Eye (tissue), 1 donor: Measurements from ENCODE around the gene METTL4.

Source experiments
- DNase-seq: peaks from one replicate; pipeline ENCODE4 v3.0.0-alpha.2; 2015

Gene METTL4, protein sequence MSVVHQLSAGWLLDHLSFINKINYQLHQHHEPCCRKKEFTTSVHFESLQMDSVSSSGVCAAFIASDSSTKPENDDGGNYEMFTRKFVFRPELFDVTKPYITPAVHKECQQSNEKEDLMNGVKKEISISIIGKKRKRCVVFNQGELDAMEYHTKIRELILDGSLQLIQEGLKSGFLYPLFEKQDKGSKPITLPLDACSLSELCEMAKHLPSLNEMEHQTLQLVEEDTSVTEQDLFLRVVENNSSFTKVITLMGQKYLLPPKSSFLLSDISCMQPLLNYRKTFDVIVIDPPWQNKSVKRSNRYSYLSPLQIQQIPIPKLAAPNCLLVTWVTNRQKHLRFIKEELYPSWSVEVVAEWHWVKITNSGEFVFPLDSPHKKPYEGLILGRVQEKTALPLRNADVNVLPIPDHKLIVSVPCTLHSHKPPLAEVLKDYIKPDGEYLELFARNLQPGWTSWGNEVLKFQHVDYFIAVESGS

GRCh38 chr18:2571200-2572170 lies at the start of gene METTL4, which contains the start of gene NDC80:
Gene METTL4 (minus strand): TSS chr18:2571505. CDS start chr18:2567216, 4,289 bp downstream.
Gene NDC80 (plus strand): TSS chr18:2571557. CDS start chr18:2572986, 1,429 bp downstream.
- peak; percentile 97 for DNase-seq

GRCh38 chr18:2618009-2618408 lies 46.7 kb upstream of the METTL4 start:
- DNase-seq: no peak

DNA sequence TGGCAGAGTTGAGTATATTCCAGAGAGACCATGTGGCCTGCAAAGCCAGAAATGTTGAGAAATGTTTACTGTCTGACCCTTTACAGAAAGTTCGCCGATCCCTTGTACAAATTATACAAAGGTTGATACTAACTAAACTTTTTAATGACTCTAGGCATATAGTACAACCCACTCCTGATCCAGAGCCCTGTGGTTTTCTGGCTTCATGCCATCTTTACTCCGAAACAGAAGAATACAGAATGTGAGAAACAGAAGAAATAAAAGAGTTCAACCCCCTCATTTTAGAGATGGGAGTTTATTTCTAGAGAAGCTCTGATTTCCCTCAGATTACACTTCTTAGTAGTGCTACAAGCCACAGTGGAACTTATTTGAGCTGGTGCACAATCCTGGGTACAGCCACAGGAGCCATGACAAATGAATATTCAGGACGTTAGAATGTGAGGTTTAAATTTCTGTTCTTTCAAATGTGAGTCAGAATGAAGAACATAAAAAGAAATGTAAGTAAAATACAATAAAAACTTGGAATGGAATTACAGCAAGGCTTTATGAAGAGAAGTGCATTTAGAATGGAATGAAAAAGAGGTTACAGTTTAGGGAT lies 46.2 kb upstream of the METTL4 start:
- DNase-seq: no peak

DNA sequence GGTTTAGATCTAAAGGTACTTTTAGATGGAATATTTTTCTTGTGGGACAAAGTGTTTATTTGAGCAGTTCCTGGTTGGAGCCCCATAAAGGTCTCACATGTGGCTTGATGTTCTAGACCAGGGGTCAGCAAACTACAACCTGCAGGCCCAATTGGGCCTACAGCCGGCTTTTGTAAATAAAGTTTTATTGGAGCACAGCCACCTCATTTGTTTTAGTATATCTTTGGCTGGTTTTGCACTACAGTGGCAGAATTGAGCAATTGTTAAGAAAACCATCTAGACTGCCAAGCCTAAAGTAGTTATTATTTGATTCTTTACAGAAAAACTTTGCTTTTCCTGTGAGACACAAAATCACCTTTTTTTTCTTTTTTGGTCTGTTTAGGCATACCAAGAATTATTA lies 41.7 kb upstream of the METTL4 start:
- no peak for DNase-seq

- DNase-seq: no peak
Measured at GRCh38 chr18:2610549-2610948, 39.2 kb upstream of the METTL4 start.

DNA sequence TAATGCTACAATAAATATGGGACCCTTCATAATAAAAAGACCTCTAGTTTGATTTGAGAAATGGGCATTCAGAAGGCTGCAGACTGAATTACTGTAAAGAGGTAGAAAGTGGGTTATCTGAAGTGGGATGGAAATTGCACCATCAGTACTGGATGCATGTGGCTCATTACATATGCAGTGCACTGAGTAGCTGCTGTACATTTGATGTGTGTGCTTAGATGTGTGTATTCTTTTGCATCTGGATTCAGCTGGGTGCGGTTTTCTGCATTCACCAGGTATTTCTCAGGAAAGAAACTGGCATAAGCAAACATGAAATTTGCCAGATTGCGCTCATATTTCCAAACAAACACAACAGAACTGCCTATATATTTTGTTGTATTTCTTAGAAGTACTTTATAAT lies 38.3 kb upstream of the METTL4 start:
- no peak for DNase-seq

DNA sequence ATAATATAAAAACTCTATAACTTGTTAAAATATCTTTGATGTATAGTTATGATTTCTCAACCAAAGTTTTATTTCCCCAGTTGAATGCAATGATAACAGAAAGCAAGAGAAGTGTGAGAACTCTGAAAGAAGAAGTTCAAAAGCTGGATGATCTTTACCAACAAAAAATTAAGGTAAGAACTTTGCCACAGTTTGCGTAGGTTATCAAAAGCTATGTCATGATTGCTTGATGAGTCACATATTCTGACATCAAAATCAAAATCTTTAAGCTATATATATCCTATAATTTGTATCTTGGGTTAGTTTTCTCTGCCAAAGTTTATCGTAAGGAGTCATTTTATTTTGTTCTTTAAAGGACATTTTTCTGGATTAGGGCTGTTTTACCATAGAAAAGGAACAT lies 35.0 kb upstream of the METTL4 start:
- DNase-seq: no peak

DNA sequence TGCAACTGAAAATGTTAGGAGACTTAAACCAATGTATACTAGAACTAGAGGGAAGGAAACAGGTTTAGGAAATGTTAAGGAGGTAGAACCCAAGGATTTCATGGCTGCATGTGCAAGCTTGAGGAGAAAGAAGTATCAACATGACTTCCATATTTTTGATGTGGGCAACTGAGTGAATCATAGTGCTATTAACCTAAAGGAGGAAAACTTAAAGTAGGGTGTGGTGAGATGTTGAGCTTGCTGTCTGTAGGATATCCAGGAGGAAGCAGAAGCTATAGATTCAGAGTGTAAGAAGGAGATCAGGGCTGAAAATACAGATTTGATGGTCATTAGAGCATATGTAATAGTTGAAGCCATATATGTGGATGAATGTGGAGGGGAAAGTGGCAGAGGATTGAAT lies 31.5 kb upstream of the METTL4 start:
- DNase-seq: no peak

- DNase-seq: no peak
Measured at GRCh38 chr18:2597639-2598038, 26.3 kb upstream of the METTL4 start.

- no peak for DNase-seq
Measured at GRCh38 chr18:2590303-2590702, 19.0 kb upstream of the METTL4 start.

DNA sequence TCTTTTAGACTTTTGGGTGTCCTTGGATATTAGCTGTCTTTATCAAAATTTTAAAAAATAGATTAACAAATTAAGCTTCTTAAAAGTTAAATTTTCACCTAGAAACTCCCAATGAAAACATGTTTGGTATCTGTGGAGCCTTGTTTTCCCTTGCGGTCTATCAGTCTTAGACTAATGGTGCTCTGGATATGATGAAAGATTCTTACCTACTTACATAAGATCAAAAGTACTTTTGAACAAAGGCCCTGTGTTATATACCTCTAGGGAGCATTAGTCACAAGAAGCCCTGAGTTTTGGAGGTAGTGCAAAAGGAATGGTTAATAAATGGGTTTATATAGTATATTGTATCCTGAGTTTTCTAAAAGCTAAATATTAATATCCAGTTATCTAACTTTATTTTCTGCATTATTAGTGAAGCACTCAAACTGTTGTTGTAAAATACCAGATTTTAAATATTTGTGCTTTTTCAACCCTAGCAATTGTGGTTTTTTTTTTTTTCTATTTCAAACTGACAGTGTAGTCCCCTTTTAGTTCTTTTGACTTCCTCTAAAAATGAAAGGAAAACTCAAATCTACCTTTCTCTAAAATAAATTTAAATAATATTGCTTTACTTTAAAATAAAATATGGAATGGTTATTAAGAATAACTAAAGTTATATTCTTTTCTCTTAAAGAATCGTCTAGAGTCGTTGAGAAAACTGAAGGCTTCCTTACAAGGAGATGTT lies 18.2 kb upstream of the METTL4 start:
- DNase-seq: no peak

DNA sequence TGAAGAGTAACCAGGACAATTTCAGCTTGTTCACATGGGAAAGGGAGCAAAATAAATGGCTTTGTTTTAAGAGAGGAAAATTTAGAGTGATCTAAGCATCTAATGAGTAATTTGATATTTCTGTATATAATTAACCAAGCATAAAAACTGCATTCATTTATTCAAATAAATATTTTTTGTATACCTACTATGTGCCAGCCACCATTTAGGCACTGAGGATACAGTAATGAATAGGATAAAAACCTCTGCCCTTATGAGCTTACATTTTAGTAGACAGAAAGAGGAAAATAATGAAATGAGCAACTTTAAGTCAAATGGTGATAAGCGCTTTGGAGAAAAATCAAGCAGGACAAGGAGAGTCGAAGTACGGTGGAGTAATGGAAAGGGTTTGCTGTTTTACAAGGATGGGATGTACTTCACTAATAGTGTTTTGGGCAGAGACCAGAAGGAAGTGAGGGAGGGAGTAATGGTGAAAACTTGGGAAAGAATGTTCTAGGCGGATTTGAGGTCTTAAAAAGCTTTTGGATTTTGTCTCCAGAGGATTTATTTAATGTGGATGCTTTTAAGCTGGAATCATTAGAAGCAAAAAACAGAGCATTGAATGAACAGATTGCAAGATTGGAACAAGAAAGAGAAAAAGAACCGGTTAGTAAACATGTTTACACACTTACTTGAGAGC lies 17.5 kb upstream of the METTL4 start:
- no peak for DNase-seq

- no peak for DNase-seq
Measured at GRCh38 chr18:2587788-2588187, 16.5 kb upstream of the METTL4 start.

GRCh38 chr18:2573408-2573807 lies 2.1 kb upstream of the METTL4 start:
- DNase-seq: peak; percentile 7

GRCh38 chr18:2572892-2573291 lies 1.6 kb upstream of the METTL4 start:
- DNase-seq: peak; percentile 23

DNA sequence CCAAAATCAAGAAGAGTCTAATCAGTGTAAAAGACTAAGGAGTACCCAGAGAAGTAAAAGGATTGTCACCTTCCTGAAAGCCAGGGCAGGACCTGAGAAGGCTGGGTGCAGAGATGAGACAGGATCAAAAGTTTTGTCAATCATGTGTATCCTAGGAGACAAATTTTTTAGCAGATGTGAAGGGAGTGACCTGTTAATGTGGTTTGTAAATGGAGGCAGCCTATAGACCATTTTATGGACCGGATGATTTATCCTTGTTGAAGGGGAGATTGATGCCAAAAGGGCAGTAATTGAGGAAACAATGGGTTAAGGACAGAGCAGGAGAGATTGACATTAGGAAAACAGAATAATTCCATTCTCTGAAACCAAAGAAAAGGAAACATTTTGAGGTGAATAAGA lies 865 bp upstream of the METTL4 start:
- no peak for DNase-seq

- DNase-seq: no peak
Measured at GRCh38 chr18:2570772-2571199, 519 bp downstream of the METTL4 start.

DNA sequence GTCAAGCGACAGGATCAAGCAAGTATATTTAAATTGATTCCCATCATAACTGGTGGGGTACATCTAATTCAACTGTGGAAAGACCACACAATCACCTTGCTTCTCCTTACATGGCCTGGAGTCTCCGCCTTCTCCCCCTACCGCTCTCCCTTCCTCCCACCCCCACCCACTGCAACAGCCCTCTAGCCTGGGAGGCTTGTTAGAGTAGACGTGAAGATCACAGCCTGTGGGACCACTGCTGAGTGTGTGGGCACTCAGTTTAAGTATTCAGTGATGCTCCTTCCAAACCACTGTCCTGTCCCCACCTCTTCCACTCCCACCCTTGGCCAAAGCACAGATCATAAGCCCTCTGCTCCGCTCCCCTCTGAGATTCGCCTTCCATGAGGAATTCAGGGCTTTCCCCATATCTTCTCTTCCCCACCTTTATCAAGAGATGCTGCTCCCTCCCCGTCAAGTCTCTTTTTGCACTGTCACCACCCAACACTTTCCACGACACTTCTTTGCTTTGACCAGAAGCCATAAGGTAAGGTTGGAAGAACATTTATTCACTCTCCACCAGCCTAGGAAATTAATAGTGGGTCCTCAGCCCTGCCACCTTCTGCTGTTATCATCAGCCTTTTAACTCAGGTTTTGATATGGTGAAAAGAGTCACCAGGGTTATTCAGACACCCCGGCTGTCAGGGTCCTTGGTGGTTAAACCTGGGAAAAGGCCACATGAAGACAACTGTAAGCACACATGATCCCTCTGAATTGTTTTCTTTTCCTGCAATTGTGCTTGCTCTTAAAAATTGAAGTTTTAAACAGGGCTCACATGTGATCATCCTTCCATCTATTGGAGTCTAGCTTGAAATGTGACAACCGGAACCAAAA lies 1.7 kb downstream of the METTL4 start:
- DNase-seq: no peak

GRCh38 chr18:2568605-2569004 lies 2.7 kb downstream of the METTL4 start:
- DNase-seq: no peak

DNA sequence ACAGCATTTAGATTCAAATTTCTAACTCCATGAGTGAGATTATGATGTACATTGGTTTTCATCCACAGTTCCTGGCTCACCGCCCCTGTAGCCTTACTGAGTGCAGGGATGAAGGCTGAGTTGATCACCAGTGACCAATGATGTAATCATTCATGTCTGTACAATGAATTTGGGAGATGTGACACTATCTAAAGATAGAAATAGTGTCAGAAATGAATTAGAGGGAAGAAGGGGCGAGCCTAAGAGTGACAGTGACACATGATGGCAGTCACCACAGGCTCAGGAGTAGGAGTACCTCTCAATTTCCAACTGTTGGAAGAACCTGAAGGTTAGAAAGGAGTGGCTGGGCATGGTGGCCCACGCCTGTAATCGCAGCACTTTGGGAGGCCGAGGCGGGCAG lies 3.2 kb downstream of the METTL4 start:
- no peak for DNase-seq

DNA sequence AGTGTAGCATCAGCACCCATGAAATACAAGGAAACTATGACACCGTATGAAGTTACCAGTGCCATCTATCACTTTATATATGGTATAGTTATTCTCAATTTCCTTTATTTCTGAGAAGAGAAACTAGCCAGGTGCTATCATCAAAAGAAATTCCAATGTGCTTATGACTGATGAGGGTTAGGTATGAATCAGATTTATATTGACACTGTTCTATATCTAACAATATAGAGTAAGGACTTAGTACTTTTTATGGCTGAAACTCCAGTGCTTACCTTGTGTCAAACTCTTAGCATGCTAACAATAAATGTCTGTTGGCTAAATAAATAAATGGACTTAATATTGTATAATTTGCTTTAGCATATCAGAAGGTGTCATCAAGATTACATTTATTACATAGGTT lies 6.9 kb downstream of the METTL4 start:
- no peak for DNase-seq
